IMR-90 (cell line): ENCODE measurements around the gene FUT7. TPM values are rescaled to one million over a fixed set of nuclear protein-coding genes. Genes with fewer than 3 reads are reported as not detected.

Source experiments
- ATAC-seq: fragments of 200-7000 bp; cut with Tn5 transposase; 2 replicates; pipeline ENCODE4 v1.9.1; 2020; ENCODE audit warnings: low read depth, mild to moderate bottlenecking, moderate library complexity
- BruUV-seq: library from RNA; stranded (reverse); fragments of 400-500 nt; replicated peaks from 2 replicates; lab custom pipeline; 2021; lab: Mats Ljungman, UMichigan
- CTCF ChIA-PET: fragments of 300-600 bp; formaldehyde crosslinking; extraction: SDS; loops from one replicate; lab custom pipeline; 2021; ENCODE audit warnings: antibody characterized with exemption; lab: Yijun Ruan, JAX
- POLR2A ChIA-PET: fragments of 300-600 bp; sonication (Branson Sonifier 250); formaldehyde crosslinking; loops from one replicate; lab custom pipeline; 2022; ENCODE audit warnings: antibody characterized with exemption; ENCODE audit not compliant: unreplicated experiment; lab: Charles Lee
- DNase-seq: peaks from one replicate; pipeline ENCODE4 v3.0.0; 2013
- H2AFZ ChIP-seq: replicated peaks from 2 replicates; pipeline ENCODE3; 2013; ENCODE audit warnings: low read length, mild to moderate bottlenecking; ENCODE audit not compliant: poor library complexity
- H2AK5ac ChIP-seq: 2 replicates; pipeline ENCODE4 v1.6.1; 2013; ENCODE audit warnings: low read depth, low read length, inconsistent platforms
- H2AK9ac ChIP-seq: replicated peaks from 2 replicates; pipeline ENCODE3; 2013; ENCODE audit warnings: mild to moderate bottlenecking, low read depth, low read length, moderate library complexity; ENCODE audit not compliant: poor library complexity
- H2BK120ac ChIP-seq: 2 replicates; pipeline ENCODE4 v1.6.1; 2013; ENCODE audit warnings: low read depth, low read length, inconsistent platforms
- H2BK15ac ChIP-seq: 3 replicates; pipeline ENCODE4 v1.6.1; 2013; ENCODE audit warnings: low read depth, low read length, inconsistent platforms
- H2BK20ac ChIP-seq: 2 replicates; pipeline ENCODE4 v1.6.1; 2013; ENCODE audit warnings: low read depth, mild to moderate bottlenecking, inconsistent platforms, low read length, moderate library complexity
- H2BK5ac ChIP-seq: 2 replicates; pipeline ENCODE4 v1.6.1; 2013; ENCODE audit warnings: mild to moderate bottlenecking, low read depth, low read length, inconsistent platforms; ENCODE audit not compliant: poor library complexity, severe bottlenecking
- H3K14ac ChIP-seq: replicated peaks from 2 replicates; pipeline ENCODE4 v1.6.1; 2013; ENCODE audit warnings: low read depth, low read length, inconsistent platforms
- H3K18ac ChIP-seq: 2 replicates; pipeline ENCODE4 v1.6.1; 2013; ENCODE audit warnings: low read depth, low read length, control low read depth
- H3K23ac ChIP-seq: 2 replicates; pipeline ENCODE4 v1.6.1; 2013; ENCODE audit warnings: low read depth, low read length, inconsistent platforms
- H3K27ac ChIP-seq: 2 replicates; pipeline ENCODE4 v1.5.1; 2013; ENCODE audit warnings: mild to moderate bottlenecking, control low read depth, low read length; ENCODE audit not compliant: insufficient read depth
- H3K27me3 ChIP-seq: 2 replicates; pipeline ENCODE4 v1.6.1; 2013; ENCODE audit warnings: low read length; ENCODE audit not compliant: control insufficient read depth, insufficient read depth
- H3K36me3 ChIP-seq: 2 replicates; pipeline ENCODE4 v1.6.1; 2013; ENCODE audit warnings: low read length, mixed read lengths; ENCODE audit not compliant: control insufficient read depth, insufficient read depth
- H3K4ac ChIP-seq: 2 replicates; pipeline ENCODE4 v1.6.1; 2013; ENCODE audit warnings: low read depth, low read length, inconsistent platforms
- H3K4me1 ChIP-seq: 2 replicates; pipeline ENCODE4 v1.6.1; 2013; ENCODE audit warnings: low read length, mixed read lengths; ENCODE audit not compliant: control insufficient read depth, insufficient read depth
- H3K4me2 ChIP-seq: 2 replicates; pipeline ENCODE4 v1.6.1; 2013; ENCODE audit warnings: low read depth, mild to moderate bottlenecking, control low read depth, low read length, moderate library complexity
- H3K4me3 ChIP-seq: 2 replicates; pipeline ENCODE4 v1.5.1; 2013; ENCODE audit warnings: low read depth, mild to moderate bottlenecking, control low read depth, low read length, moderate library complexity; ENCODE audit not compliant: insufficient read depth
- H3K56ac ChIP-seq: 2 replicates; pipeline ENCODE4 v1.6.1; 2013; ENCODE audit warnings: low read length, inconsistent platforms; ENCODE audit not compliant: insufficient read depth; ENCODE audit errors: extremely low read depth
- H3K79me1 ChIP-seq, 2 experiments: 2 replicates each; pipeline ENCODE4 v1.6.1; 2013; ENCODE audit warnings: low read length in 2 of 2, inconsistent platforms in 1 of 2, low read depth in 1 of 2
- H3K9ac ChIP-seq: 2 replicates; pipeline ENCODE4 v1.6.1; 2013; ENCODE audit warnings: low read depth, low read length, control low read depth
- H3K9me1 ChIP-seq: 2 replicates; pipeline ENCODE4 v1.6.1; 2013; ENCODE audit warnings: low read length, inconsistent platforms; ENCODE audit not compliant: insufficient read depth
- H3K9me3 ChIP-seq: 2 replicates; pipeline ENCODE4 v1.6.1; 2013; ENCODE audit warnings: low read length; ENCODE audit not compliant: control insufficient read depth, insufficient read depth
- H4K20me1 ChIP-seq: 2 replicates; pipeline ENCODE4 v1.6.1; 2013; ENCODE audit warnings: low read length, inconsistent platforms; ENCODE audit not compliant: insufficient read depth
- H4K5ac ChIP-seq: 2 replicates; pipeline ENCODE4 v1.6.1; 2013; ENCODE audit warnings: mild to moderate bottlenecking, low read depth, low read length, control low read depth
- H4K8ac ChIP-seq, 2 experiments: 2 replicates each; pipeline ENCODE4 v1.6.1; 2013; ENCODE audit warnings: low read depth in 2 of 2, low read length in 2 of 2, control low read depth in 1 of 2, inconsistent platforms in 1 of 2
- H4K91ac ChIP-seq: 2 replicates; pipeline ENCODE4 v1.6.1; 2013; ENCODE audit warnings: low read depth, low read length, inconsistent platforms; ENCODE audit not compliant: insufficient read depth
- BHLHE40 ChIP-seq: fragments of 150-350 bp; IDR thresholded peaks from 2 replicates; pipeline ENCODE4 v1.6.1; 2016; ENCODE audit warnings: mild to moderate bottlenecking, low read depth, low read length
- CEBPB ChIP-seq: IDR thresholded peaks from 2 replicates; pipeline ENCODE4 v1.6.1; 2012; ENCODE audit warnings: low read depth, low read length, improper control_type of control experiment
- CHD1 ChIP-seq: IDR thresholded peaks from 2 replicates; pipeline ENCODE4 v1.6.1; 2012; ENCODE audit warnings: low read depth, low read length, improper control_type of control experiment
- FOS ChIP-seq: fragments of 150-350 bp; IDR thresholded peaks from 2 replicates; pipeline ENCODE4 v1.6.1; 2016; ENCODE audit warnings: low read depth, low read length
- MAFK ChIP-seq: IDR thresholded peaks from 2 replicates; pipeline ENCODE4 v1.6.1; 2012; ENCODE audit warnings: low read depth, low read length, improper control_type of control experiment
- MAZ ChIP-seq: IDR thresholded peaks from 2 replicates; pipeline ENCODE4 v1.6.1; 2012; ENCODE audit warnings: low read depth, mild to moderate bottlenecking, low read length, improper control_type of control experiment, moderate library complexity, borderline replicate concordance
- POLR2A ChIP-seq: IDR thresholded peaks from 2 replicates; pipeline ENCODE4 v1.6.1; 2012; ENCODE audit warnings: mild to moderate bottlenecking, low read depth, low read length
- RAD21 ChIP-seq: IDR thresholded peaks from 2 replicates; pipeline ENCODE4 v1.6.1; 2012; ENCODE audit warnings: low read length, improper control_type of control experiment
- RFX5 ChIP-seq: IDR thresholded peaks from 2 replicates; pipeline ENCODE4 v1.8.0; 2012; ENCODE audit warnings: low read depth, mild to moderate bottlenecking, low read length, moderate library complexity
- WGBS, 2 experiments: methylation state at CpG; one replicate each; pipeline versions ENCODE4 v1.1.5 to v1.1.7; 2013; ENCODE audit warnings: missing lambda C conversion rate in 2 of 2; ENCODE audit not compliant: insufficient read length in 1 of 2; ENCODE audit errors: extremely low coverage in 2 of 2; 5-methylcytosine and 5-hydroxymethylcytosine counted together
- dilution Hi-C: fragments of 300-500 bp; cut with HindIII; formaldehyde crosslinking; loops from one replicate; pipeline ENCODE4 v1.14.3; 2018; ENCODE audit warnings: low sequenced_read_pairs; ENCODE audit not compliant: unreplicated experiment
- in situ Hi-C: fragments of 300-500 bp; cut with MboI; formaldehyde crosslinking; loops from 3 replicates; pipeline ENCODE4 v1.14.3; 2019; ENCODE audit warnings: low sequenced_read_pairs, inconsistent platforms, mixed read lengths
- intact Hi-C: fragments of 100-400 bp; cut with micrococcal nuclease; formaldehyde crosslinking; loops from 2 replicates; pipeline ENCODE4 v1.10.0; 2022
- polyA plus RNA-seq, 3 experiments: library from polyadenylated mRNA; depleted of rRNA; stranded (reverse); fragments of >200 nt; gene quantifications; 2 replicates each; pipeline ENCODE4 v1.2.3, GENCODE V29; 2012; ENCODE audit warnings: low replicate concordance in 1 of 3
- total RNA-seq: library from RNA; depleted of rRNA; stranded (reverse); fragments of >200 nt; gene quantifications from 2 replicates; pipeline ENCODE4 v1.2.3, GENCODE V29; 2012

Gene FUT7
- total and polyA plus RNA-seq, 2 of the 4 experiments (the other 2 are of a cell fraction), result not detected

- POLR2A ChIA-PET, result no interaction called here
These were observed 1.1 kb downstream of the FUT7 start for GRCh38 chr9:137030538-137031527.

More at GRCh38 chr9:137030538-137031527, 1.1 kb downstream of the FUT7 start:
- H3K4me1 ChIP-seq, result peaks cover 5% of the 10 kb centered on the region
- no peak overlapping the region for H3K18ac ChIP-seq
- peaks cover 0 to 7% of the 10 kb centered on the region in 2 experiments; a peak in 2 of 4 replicates for H3K79me1 ChIP-seq
- H3K36me3 ChIP-seq, result no peaks in the 10 kb centered on the region
- no peak overlapping the region for H4K8ac ChIP-seq
- in situ Hi-C loops (loop anchor here (10.0 kb wide), 1 partner anchor 246 kb away; no protein-coding TSS in a partner anchor), intact Hi-C loops (no loop called here), dilution Hi-C loops (no loop called here)
- H2BK120ac ChIP-seq, result no peak overlapping the region
- no peak overlapping the region for H4K5ac ChIP-seq
- no peak overlapping the region for H3K14ac ChIP-seq
- no peak overlapping the region for H3K4me3 ChIP-seq
- no peak overlapping the region for H3K4me2 ChIP-seq
- no peak overlapping the region for H2AK5ac ChIP-seq
- CTCF ChIA-PET, result no interaction called here
- H2BK15ac ChIP-seq, result no peak overlapping the region
- no peak overlapping the region for H3K9ac ChIP-seq
- no peak overlapping the region for H2AK9ac ChIP-seq
- TF ChIP-seq FOS (no peak), POLR2A (no peak), RFX5 (no peak), RAD21 (no peak), CHD1 (no peak), BHLHE40 (no peak), MAZ (no peak), MAFK (no peak), CEBPB (no peak)
- no peak overlapping the region for H3K27ac ChIP-seq
- H2BK20ac ChIP-seq, result no peak overlapping the region
- DNase-seq (no peak), ATAC-seq (no peak)
- no peak overlapping the region for H2AFZ ChIP-seq
- WGBS, 2 experiments, result 90% methylated on average over 41 of the region's 65 CpGs; no CpG with 5 or more reads in 1 of the 2 experiments
- no TSS peak for BruUV-seq
- no peaks in the 10 kb centered on the region for H3K9me3 ChIP-seq
- H3K23ac ChIP-seq, result no peak overlapping the region
- H3K4ac ChIP-seq, result no peak overlapping the region
- peaks cover 3% of the 10 kb centered on the region; the same call in 1 of the 2 replicates for H3K9me1 ChIP-seq
- H4K20me1 ChIP-seq, result no peaks in the 10 kb centered on the region; the same call in 1 of the 2 replicates
- H2BK5ac ChIP-seq, result no peak overlapping the region
- no peak overlapping the region for H4K91ac ChIP-seq
- H3K56ac ChIP-seq, result no peak overlapping the region
- peaks cover 2% of the 10 kb centered on the region; the same call in 1 of the 2 replicates for H3K27me3 ChIP-seq
